Stromal cell of bone marrow (primary cell): Measurements from ENCODE around the gene TMEM132D.
"Not testable (repeated sequence)": the region's sequence is repeated elsewhere in the genome, so short reads cannot be mapped to it uniquely, and the experiment has no call there.

Source experiments
- DNase-seq: peaks from one replicate; pipeline ENCODE4 v3.0.0-alpha.2; 2012; ENCODE audit warnings: low read depth

Gene TMEM132D

GRCh38 chr12:129903956-129904829 lies at the start of gene TMEM132D:
TSS of gene TMEM132D (minus strand) at chr12:129904025.
- DNase-seq: no peak

DNA sequence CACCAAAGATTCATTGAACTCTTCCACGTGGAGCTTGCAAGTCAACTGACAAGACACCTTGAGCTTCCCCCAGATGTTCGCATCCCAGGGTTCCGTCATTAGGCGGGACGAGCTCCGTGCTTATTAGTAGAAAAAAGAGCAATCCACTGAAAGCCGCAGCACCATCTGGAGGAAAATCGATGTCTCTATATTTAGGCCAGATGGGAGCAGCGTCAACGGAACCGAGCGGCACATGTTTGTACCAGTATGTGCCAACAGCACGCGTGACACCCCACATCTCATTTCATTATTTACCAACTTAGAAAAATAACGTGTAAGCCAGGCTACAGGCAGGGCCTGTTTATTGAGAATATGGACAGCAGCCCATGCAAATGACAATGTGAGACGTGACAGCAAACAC lies 45.8 kb upstream of the TMEM132D start:
- no peak for DNase-seq

DNA sequence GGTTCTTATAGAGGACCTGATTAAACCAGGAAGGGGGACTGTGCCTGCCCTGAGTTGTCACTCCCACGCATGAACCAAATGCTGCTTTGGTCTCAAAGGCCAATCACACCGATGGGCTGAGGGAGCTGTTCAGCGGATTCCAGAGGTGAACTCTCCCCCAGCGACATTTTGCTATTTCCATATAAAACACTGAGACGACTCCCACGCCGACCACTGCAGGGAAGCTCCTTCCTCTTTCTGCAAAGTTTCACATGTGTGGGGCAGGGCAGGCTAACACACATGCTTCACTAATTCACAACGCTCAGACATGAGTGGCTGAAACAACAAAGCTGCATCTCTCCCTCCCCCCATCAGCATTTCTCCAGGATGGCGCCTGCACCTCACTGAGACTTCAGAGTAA lies 37.8 kb upstream of the TMEM132D start:
- no peak for DNase-seq

GRCh38 chr12:129938089-129938488 lies 34.3 kb upstream of the TMEM132D start:
- DNase-seq: no peak

GRCh38 chr12:129937426-129937825 lies 33.6 kb upstream of the TMEM132D start:
- DNase-seq: no peak

DNA sequence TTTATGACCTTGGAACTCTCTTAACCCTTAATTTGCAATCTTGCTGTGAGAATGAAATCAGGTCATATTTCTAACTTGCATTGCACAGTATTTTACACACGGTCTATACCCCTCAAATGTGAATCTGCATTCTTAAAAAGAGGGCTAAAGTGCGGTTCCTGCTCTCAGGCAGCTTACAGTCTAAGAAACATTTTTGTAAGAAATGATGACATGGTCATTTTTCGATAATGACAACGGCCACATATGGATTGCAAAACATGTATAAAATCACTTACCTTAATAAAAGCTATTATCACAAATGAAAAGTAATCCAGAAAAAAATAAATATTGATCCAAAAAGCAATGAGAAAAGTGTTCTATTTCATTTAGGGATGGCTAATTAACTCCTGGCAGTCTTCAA lies 24.8 kb upstream of the TMEM132D start:
- no peak for DNase-seq

DNA sequence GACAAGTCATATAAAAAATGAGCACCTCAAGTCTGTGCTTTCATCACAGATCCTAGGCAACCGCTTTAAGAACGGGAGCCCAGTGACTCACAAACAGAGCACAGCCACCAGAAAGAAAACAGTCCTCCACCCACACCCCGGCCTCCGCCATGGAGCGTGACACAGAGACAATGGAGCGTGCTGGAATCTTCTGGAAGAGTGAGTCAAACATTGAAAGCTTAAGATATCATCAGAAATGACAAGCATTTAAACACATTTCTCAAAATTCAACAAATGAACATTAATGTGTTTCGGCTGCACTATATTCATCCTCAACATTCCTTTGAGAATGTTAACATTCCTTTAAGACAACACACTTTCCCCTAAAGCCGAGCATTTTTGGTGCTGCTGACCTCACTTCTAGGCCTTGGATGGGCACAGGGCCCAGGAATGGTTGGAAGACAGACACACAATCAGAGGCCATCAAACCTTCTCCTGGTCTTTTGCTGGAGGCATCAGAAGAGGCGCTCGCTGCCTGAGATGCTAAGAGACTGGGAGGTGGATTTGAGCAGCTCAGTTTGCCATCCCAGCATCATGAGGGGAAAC lies 23.6 kb upstream of the TMEM132D start:
- no peak for DNase-seq

- no peak for DNase-seq
Measured at GRCh38 chr12:129911428-129912049, 7.7 kb upstream of the TMEM132D start.

- no peak for DNase-seq
Measured at GRCh38 chr12:129909051-129910020, 5.5 kb upstream of the TMEM132D start.

GRCh38 chr12:129903092-129903945 lies 506 bp downstream of the TMEM132D start:
- DNase-seq: no peak

DNA sequence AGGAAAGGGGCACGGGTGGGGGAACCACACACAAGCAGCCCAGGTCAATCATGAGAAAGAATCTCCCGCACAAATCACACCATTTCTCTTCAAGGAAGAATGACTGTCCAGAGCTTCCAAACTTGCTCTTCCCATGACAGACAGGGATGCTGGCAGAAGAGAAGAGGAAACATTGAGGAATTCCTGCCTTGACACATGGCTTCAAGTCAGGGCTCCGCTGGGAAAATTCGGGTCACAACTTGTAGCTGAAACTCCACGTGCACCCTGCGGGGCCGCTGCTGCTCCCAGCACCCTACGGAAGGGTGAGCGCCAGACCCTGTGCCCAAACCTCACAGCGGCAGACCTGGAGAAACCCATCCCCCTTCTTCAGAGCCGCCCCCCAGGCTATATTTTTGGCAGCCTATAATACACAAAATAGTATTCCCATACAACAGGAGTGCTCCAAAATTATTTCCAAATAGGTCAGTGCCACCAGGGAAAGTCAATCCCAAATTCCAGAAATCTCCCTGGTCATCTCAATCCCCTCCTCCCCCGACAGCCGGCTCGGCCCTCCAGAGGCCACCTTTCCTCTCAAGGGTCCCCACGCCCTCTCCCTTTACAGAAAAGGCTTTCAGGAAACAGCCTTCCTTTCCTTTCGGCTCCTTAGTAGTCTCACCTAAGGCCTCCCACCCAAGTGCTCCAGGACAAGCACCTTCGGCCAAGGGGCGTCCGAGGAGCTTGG lies 1.3 kb downstream of the TMEM132D start:
- DNase-seq: no peak

- DNase-seq: no peak
Measured at GRCh38 chr12:129901254-129901653, 2.6 kb downstream of the TMEM132D start.

GRCh38 chr12:129900306-129900705 lies 3.5 kb downstream of the TMEM132D start:
- no peak for DNase-seq

GRCh38 chr12:129899045-129899444 lies 4.8 kb downstream of the TMEM132D start:
- DNase-seq: not testable (repeated sequence)

GRCh38 chr12:129893691-129894090 lies 10.1 kb downstream of the TMEM132D start:
- DNase-seq: no peak

DNA sequence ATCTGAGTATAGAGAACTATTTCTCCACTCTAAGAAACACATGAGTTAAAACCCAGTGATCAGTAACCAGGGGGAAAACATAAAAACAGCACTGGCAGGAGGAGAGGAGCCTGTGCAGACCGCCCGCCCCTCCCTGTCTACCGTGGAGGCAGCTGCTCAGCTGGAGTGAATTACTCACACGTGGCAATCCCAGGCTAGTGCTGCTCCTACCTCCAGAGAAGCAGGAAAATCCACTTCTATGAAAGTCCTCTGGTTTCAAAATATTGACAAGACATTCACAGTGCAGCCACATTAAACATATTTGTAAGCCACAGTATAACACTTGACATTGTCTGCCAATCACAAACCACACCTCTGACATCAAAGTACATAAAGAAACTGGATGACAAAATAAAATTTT lies 16.7 kb downstream of the TMEM132D start:
- DNase-seq: no peak

GRCh38 chr12:129886541-129886940 lies 17.3 kb downstream of the TMEM132D start:
- DNase-seq: no peak

DNA sequence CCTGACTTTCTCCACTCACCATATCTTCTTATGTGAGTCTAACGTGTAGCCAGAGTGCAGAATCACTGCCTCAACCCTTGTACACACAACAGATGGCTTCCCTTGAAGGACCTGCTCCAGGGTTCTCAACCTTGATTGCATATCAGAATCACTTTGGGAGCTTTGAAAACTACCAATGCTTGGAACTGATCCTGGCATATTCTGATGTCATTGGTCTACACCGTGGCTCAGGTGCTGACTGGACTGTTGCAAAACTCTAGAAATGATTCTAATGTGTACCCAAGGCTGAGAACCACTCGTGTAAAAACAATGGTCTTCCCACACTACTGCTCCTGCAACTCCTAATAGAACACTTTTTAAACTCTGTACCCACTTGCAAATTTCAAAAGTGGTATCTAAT lies 18.5 kb downstream of the TMEM132D start:
- DNase-seq: no peak

GRCh38 chr12:129877411-129877810 lies 26.4 kb downstream of the TMEM132D start:
- DNase-seq: no peak

GRCh38 chr12:129873833-129874208 lies 30.0 kb downstream of the TMEM132D start:
- no peak for DNase-seq
